Measurements from ENCODE around the gene MMP12.
A peak's percentile ranks its signal among the peaks of the same experiment; 100 is the strongest.

The MMP12 gene

DNA sequence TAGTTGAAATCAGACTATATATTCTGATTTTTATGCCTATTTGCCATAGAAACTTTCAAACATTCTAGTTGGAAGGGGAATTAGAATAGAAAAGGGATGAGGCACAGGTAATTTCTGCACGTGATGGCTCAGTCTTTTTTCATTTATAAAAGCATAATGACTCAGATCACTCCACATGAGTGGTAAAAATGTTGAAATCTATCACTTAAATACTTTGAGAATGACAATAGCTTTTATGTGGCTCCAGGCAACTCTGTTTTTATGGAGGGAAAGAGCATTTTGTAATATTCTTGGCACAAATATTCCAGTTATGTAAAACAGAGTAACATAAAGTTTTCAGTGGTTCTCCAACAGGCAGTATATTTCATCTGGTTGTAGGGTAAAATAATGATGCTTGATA is 25.5 kb downstream of the MMP12 start:
- no peak for DNase-seq

DNA sequence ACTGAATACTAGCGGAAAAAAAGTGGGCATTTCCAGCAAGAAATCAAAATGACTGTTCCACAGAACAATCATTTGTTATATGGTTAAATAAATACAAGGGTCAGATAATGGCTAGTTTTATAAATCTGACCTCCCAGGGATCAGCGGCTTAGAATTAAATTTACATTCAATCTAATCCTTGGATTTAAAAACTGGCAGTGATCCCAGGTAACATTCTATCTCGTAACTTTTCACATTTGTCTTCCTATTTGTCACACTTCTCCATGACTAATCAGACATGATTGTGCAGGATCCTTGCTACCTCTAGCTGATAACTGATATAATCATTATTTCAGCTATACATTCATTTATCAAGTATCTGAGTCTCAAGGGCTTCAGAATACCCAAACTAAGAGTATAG is 28.5 kb downstream of the MMP12 start:
- no peak for DNase-seq

DNA sequence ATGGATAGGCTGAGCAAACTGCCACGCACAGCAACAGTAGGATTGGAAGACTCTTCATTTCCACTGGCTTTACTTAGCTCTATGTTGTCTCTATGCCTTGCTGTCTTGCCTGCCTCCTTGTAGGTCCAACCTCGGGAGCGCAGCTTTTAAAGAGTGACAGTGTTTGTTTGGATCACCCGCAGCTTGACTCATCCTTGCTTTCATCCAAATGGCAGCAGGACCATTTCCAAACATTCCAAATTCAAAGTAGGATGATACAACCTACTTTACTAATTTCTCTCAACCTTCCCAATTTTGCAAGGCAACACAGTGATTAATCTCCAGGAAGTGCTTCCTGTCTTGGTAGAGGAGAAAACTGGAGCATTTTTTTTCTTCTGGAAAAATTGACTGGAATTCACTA is 31.3 kb downstream of the MMP12 start, which contains the start of gene MMP3:
Gene MMP3, minus strand, starts transcription at position 121 of the 400 bp plus-strand sequence. Its CDS starts 63 bp downstream, at position 58.
- no peak for DNase-seq

DNA sequence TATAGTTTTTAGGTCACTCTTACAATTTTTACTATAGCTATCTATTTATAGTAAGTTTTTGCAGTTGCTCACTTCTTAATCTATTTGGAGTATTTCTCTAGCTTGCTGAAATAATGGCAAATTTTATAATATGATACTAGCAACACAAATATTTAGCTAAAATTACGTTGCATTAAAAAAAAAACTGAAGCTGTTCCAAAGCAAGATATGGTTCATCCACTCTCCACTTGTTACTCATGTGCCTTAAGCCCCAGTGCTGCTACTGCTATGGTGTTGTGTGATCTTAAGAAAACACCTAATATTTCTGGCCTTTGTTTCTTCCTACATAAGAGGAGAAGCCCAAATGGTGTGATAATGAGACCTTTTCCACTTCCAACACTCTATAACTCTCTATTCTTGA is 31.9 kb downstream of the MMP12 start:
- DNase-seq: no peak

DNA sequence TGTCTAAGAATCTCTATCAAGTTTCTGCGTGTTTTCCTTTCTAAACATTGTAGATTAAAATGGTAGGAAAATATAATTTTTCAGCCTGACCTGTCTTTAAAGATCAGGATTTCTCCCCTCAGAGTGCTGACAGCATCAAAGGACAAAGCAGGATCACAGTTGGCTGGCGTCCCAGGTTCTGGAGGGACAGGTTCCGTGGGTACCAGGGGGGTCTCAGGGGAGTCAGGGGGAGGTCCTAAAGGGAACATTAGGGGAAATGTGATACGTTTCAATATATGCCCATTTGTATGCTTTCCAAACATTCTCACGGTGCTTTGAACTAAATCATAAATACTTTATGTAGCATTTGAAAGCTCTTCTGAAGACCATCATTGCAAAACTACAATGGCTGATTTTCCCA is 34.8 kb downstream of the MMP12 start:
- no peak for DNase-seq

DNA sequence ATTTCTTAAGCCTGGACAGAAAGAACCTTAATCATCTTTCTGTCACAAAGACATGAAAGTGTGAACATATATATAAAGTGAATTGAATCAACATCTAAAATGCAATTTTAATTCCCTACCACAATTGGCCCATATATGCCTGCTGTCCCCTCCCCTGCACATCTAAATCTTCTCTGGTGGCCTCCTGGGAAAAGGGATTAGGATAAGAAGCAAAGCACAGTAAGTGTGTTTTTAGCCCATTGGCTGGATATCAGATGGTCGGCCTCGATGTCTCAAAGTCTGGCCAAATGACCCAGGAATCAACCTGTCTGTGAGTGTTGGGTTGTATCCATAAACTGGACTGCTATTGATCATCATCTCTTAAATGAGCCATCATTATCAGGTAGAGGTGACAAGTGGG is 37.1 kb downstream of the MMP12 start:
- no peak for DNase-seq

DNA sequence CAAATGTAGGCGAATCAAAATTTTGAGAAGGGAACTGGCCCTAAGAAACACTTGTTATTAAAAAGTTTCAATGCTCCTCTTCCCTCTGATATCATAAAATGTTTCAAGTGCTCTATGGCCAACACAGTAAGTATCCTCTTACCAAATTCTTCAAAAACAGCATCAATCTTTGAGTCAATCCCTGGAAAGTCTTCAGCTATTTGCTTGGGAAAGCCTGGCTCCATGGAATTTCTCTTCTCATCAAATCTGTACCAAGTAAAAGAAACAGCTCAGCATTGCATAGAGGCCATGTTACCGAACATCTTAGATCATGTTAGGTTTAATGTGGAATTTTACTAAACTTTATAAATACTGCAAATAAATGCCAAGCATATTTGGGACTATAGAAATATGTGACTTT is 37.6 kb downstream of the MMP12 start:
- DNase-seq: no peak

DNA sequence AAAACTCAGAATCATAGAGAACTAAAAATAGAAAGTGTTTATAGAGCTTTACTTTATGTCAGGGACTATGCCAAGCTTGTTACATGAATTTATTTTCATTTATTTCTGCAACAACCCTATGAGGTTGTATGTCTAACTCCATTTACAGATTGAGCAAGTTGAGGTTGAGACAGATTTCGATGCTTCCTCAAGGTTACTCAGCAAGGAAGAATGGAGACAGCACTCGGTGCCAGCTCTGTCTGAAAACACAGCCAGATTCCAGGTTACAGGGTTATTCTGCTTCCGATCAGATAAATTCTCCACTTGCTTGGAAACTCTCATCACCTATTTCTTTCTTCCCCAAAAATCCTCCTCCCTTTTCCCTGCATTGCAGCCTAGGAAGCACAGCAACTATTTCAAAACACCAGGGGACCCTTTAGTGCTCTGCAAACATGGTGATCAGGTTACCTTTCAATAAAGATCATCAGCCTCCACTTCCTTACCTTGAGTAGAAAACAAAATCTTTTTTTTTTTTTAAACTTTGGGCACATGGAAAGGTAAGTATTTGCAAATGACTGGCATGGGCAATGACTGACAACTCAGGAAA is 38.4 kb downstream of the MMP12 start:
- no peak for DNase-seq

DNA sequence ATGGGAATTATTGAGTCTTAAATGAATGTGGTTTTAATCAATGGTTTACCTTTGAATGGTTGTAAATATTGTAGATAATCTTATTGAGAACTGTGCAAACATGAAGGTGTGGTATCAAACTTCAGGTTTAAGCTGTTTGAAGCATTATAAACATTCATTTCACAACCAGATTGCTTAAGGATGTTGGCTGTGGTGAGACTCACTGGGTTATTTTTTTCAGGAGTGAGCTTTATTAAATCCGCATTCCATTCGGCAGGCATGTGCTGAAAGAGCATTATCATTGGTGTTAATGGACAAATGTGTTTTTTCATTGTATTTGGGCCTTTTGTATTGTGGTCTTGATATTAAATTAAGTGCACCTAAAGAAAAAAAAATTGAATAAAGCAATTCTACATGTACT is 41.1 kb downstream of the MMP12 start:
- no peak for DNase-seq

DNA sequence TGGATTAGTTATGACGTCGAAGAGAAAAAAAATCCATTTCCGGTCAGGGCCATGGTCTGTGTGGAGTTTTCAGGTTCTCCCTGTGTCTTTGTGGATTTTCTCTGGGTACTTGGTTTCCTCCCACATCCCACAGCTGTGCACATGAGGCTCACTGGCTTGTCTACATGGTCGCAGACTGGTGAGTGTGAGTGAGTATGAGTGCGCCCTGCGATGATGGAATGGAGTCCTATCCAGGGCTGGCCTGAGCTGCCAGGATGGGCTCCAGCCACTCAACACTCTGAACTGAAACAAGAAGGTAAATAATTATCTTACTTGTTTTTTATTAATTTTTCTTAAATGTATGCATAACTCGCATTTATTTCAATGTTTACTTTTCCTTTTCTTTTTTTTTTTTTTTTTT is 42.2 kb downstream of the MMP12 start:
- no peak for DNase-seq

DNA sequence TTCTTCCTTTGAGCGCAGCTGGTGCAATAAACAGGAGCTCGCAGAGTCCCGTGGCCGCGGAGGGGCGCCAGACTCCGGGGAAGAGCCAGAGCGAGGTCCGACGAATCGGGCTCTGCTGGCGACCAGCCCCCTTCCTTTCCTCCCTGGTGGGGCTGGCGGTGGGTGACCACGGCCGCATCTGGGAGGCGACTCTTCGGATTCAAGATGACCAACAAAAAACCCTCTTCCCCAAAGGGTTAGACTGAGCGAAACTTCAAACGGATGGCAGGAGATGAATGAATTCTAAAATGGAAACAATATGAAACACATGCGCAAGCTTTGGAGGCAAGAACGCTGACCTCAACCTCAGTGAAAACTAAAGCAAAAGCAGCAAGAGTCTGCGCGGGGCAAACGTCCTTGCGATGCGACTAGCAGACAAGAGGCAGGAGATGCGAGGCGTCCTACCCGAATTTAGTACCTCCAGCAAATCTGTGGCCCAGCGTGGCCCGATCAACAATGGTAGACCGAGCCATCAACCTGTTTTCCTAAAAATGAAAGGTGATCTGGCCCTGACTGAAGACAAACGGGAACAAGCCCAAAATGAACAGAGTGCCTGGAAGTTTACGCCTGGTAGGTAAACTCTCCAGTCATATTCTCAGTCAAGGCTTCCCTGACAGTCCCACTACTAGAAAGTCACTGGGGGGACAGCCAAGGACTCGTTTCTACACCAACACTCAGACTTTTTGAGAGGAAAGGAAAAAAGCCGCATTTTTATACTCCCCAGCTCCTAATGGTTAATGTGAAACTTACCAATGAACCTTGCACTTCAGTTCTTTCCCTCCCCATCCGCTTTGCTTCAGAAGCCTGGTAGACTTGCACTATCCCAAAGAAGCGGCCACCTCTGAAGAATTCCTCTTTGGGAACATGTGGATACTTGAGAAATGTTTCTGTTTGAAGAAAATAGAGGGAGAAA is 43.0 kb downstream of the MMP12 start:
- peak; percentile 8 for DNase-seq

DNA sequence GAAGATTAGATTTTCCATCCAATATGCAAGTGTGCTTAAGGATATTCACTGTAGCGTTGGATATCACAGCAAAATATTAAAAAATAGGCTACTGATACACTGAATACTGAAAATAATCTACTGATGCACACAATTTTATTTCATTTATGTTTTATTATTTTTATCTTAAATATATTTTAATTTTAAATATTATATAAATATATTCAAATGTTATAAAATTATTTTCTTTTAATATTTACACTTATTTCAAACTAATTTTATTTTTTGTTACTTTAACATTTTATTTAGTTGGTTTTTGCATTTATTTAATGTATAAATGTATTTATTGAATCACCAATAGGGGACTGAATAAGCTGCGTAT is 43.7 kb downstream of the MMP12 start:
- DNase-seq: no peak

DNA sequence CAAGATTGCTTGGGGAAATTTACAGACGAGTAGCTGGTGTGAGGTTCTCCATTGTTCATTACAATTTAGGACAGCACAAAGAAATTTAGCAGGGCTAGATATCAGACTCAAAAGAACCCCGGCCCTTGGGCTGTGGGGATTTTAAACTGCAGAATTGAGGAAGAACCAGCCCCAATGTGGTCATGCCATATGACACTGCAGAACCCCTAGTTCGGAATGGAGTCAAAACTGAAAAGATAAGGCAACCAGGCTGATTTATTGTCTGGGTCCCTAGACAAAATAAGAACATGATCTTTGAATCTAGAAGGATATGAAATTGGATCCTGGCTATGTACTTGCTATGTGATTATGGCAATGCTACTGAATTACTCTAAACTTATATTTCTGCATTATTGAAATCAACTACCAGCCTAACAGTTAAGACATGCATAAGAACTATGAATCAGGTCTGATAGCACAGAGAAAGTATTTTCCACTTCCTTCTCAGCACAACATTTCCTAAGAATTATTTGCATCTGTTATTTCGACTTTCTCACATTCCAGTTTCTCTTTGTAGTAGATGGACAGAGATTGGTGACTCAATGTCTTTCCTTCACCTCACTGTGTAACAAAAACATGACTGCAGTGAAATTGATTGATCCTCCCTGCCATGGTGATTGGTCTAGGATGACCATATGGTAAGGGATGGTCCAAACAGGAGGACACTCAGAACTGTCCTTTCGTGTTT is 44.6 kb downstream of the MMP12 start:
- DNase-seq: no peak

DNA sequence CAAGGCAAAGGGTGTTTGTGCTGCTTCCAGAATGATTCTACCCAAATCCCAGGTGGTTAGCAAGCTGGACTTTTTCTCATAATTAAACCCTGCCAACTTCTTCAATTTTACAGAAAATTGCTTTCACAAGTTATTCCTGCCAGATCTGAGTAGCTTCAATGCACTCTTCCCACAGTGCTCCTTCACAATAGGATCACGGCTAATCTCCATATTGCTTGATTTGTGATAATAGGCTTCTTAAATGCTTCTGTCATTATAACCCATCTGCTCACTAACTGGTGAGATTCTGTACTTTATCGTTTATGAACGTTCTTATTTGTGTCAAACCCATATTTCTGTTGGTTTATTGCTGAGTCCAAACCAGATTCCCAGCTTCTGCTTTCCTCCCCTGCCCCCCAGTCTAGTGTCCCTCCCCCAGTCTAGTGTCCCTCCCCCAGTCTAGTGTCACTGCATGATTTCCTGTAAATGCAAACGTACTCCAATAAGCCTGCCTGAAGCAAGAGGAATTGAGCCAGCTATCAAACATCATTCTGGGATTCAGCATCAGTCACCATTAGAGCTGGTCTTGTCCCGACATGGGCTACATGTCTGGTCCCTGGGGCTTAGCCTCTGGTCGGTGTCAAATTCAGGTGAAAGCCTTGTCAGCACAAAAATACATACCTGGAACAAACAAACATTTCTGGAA is 45.3 kb downstream of the MMP12 start:
- DNase-seq: no peak

DNA sequence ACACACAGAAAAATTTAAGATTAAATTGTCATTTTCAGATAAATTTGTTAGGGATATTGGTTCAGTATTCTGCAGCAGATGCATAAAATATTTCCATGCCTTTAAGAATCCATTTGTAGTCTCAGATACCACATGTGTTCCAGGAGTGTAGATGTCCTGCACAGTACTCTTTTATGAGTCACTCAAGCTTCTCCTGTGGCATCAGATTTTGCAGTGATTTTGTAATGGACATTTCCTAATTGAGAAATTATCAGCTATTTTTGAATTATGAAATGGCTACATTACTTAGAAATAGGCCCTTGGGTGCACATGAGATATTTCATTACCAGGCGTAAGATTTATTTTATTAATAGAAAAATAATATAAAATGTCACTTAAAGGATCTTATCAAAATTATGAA is 50.2 kb downstream of the MMP12 start:
- DNase-seq: no peak

DNA sequence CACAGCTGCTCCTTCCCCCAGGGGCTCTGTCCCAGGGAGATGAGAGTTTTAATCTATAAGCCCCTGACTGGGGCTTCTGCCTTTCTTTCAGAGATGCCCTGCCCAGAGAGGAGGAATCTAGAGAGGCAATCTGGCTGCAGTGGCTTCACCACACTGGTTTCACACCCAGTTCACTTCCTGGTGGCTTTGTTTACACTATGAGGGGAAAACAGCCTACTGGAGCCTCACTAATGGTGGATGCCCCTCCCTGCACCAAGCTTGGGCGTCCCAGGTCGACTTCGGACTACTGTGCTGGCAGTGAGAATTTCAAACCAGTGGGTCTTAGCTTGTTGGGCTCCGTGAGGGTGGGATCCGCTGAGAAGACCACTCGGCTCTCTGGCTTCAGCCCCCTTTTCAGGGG is 55.3 kb downstream of the MMP12 start:
- DNase-seq: no peak

DNA sequence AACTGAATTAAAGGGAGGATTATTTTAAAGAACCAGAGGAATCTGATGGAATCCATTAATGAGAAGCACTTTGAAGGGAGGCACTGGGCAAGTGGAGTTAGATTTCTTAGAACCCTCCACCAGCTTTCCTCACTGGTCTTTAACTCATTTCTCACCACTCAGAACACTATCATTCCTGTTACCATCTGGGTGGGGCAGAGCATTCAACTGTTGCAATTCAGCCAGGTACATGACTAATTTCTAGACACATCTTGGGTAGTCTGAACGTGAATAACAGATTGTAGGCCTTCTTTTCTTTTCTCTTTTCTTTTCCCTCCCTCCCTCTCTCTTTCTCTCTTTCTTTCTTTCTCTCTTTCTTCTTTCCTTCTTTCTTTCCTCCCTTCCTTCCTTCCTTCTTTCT is 61.3 kb downstream of the MMP12 start:
- no peak for DNase-seq
